Testis (tissue), 3 donors: Measurements from ENCODE around the gene RIMBP2. TPM values are rescaled to one million over a fixed set of nuclear protein-coding genes. Genes with fewer than 3 reads are reported as not detected.

ENCODE experiments used
- DNase-seq: peaks from one replicate; pipeline ENCODE4 v3.0.0-alpha.2; 2019
- H3K27ac ChIP-seq, 2 donors: fragments of 200-600 bp; sonication (generic); one replicate each; pipeline ENCODE4 v1.5.1; 2019
- H3K27me3 ChIP-seq: fragments of 200-600 bp; sonication (generic); one replicate; pipeline ENCODE4 v1.5.1; 2019
- H3K36me3 ChIP-seq: fragments of 200-600 bp; sonication (generic); one replicate; pipeline ENCODE4 v1.5.1; 2017; ENCODE audit warnings: low read depth; ENCODE audit errors: missing control alignments
- H3K4me1 ChIP-seq: fragments of 200-600 bp; sonication (generic); one replicate; pipeline ENCODE4 v1.5.1; 2019
- H3K4me3 ChIP-seq, 2 donors: fragments of 200-600 bp; sonication (generic); one replicate each; pipeline ENCODE4 v1.5.1; 2017 to 2019
- H3K9me3 ChIP-seq: fragments of 200-600 bp; sonication (generic); one replicate; pipeline ENCODE4 v1.5.1; 2017
- POLR2A ChIP-seq: fragments of 450-650 bp; IDR thresholded peaks from one replicate; pipeline ENCODE4 v1.6.1; 2017; ENCODE audit warnings: antibody characterized with exemption, mild to moderate bottlenecking, moderate library complexity
- WGBS, 2 donors: methylation state at CpG; one replicate each; pipeline ENCODE4 v1.1.5; 2018; 5-methylcytosine and 5-hydroxymethylcytosine counted together
- intact Hi-C: fragments of 100-400 bp; cut with DNase I; formaldehyde crosslinking; loops from one replicate; pipeline ENCODE4 v1.15.1; 2023; ENCODE audit warnings: low total_unique reads
- polyA plus RNA-seq: library from polyadenylated mRNA; stranded (reverse); fragments of 350-450 nt; fragmentation: Illumina TruSeq; extraction: RNeasy Lipid Tissue Mini Kit (QIAGEN cat#74804); gene quantifications from one replicate; pipeline ENCODE4 v1.2.3, GENCODE V29; 2014; ENCODE audit warnings: low read depth, low replicate concordance; ENCODE audit not compliant: insufficient read depth
- total RNA-seq, 2 donors: library from RNA; depleted of rRNA; stranded (reverse); fragments of >200 nt; gene quantifications; one replicate each; pipeline ENCODE4 v1.2.3, GENCODE V29; 2016
- TF ChIP-seq, protein P1 (sequence below), 3 experiments: fragments of 450-650 bp in 2 of 3; fragments of 200-600 bp in 1 of 3; sonication (generic) in 1 of 3; IDR thresholded peaks; one replicate each; pipeline ENCODE4 v1.5.1; 2016 to 2019; ENCODE audit warnings: antibody characterized with exemption in 3 of 3, mild to moderate bottlenecking in 2 of 3, moderate library complexity in 1 of 3

Gene RIMBP2
- total and polyA plus RNA-seq, 3 donors from 2014 or later: 8.0 to 10.0 (median 8.7) TPM

DNA sequence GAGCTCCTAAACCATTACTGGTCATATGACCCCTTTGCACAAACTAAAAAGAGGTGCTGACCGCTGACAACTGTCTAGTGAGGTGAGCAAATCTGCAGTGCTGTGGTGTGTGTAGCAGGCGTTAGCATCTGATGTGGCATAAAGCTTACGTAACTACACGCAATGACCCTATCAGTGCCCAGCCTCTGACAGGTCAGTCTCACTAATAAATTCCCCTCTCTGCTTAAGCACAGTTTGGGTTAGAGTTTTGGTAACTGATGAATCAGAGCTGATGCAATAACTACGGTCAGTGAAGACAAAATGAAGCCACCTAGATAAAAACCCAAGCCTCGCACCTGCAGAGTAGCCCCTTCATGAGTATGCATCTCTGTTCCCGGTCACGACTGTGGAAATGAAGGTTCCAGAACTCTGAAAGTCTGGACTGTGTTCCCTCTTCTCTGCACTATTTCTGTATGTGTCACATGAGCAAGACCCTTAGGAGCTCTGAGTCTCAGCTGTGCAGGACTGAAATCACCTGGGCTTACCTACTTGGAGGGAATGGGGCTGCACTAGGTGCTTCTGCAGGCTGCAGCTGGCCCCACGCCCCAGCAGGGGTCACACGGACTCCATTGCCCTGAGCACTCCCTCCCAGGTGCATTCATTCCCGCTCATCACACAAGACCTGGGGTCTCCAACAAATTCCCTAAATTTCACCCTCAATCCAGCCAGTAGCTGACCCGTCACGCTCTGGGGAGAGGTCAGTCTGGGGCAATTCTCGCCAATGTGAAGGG is 54.4 kb downstream of the RIMBP2 start:
- TF ChIP-seq POLR2A: no peak
- TF ChIP-seq, protein P1, sequence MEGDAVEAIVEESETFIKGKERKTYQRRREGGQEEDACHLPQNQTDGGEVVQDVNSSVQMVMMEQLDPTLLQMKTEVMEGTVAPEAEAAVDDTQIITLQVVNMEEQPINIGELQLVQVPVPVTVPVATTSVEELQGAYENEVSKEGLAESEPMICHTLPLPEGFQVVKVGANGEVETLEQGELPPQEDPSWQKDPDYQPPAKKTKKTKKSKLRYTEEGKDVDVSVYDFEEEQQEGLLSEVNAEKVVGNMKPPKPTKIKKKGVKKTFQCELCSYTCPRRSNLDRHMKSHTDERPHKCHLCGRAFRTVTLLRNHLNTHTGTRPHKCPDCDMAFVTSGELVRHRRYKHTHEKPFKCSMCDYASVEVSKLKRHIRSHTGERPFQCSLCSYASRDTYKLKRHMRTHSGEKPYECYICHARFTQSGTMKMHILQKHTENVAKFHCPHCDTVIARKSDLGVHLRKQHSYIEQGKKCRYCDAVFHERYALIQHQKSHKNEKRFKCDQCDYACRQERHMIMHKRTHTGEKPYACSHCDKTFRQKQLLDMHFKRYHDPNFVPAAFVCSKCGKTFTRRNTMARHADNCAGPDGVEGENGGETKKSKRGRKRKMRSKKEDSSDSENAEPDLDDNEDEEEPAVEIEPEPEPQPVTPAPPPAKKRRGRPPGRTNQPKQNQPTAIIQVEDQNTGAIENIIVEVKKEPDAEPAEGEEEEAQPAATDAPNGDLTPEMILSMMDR (IDR thresholded peaks at IDR 0.05): no peak
- Histone ChIP-seq H3K4me3 (no peak overlapping the region), H3K9me3 (no peaks in the 10 kb centered on the region), H3K27ac (no peak overlapping the region), H3K4me1 (no peaks in the 10 kb centered on the region), H3K27me3 (no peaks in the 10 kb centered on the region), H3K36me3 (no peaks in the 10 kb centered on the region)
- intact Hi-C loops: no loop called here
- WGBS, 2 donors: 83 to 91% methylated on average over 14 of the region's 14 CpGs
- DNase-seq: no peak

DNA sequence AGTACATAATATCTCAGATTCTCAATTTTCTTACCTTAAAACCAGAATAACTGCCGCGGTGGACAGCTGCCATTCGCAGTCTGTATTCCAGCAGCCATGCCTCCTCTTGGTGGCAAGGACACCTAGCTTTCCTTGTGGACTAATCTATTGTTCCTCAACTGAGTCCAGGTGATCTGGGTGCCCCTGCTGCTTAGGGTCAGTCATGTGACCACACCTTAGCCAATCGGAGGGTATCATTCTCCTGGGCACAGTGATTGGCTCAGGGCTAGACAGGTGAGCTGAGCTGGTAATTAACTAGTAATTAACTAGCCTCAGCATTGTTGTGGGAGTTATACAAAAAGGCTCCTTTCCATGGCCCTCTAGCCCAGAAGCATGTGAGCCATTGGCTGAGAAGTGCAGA is 55.0 kb downstream of the RIMBP2 start:
- no peak overlapping the region for H3K4me3 ChIP-seq
- 89 to 90% methylated on average over 4 of the region's 4 CpGs for WGBS, 2 donors
- no peak for DNase-seq
- no peaks in the 10 kb centered on the region for H3K9me3 ChIP-seq
- no peaks in the 10 kb centered on the region for H3K4me1 ChIP-seq
- no peak overlapping the region for H3K27ac ChIP-seq
- TF ChIP-seq, protein P1 (IDR thresholded peaks at IDR 0.05): no peak
- TF ChIP-seq POLR2A: no peak
- no peaks in the 10 kb centered on the region for H3K27me3 ChIP-seq
- H3K36me3 ChIP-seq: no peaks in the 10 kb centered on the region
- intact Hi-C loops: no loop called here

DNA sequence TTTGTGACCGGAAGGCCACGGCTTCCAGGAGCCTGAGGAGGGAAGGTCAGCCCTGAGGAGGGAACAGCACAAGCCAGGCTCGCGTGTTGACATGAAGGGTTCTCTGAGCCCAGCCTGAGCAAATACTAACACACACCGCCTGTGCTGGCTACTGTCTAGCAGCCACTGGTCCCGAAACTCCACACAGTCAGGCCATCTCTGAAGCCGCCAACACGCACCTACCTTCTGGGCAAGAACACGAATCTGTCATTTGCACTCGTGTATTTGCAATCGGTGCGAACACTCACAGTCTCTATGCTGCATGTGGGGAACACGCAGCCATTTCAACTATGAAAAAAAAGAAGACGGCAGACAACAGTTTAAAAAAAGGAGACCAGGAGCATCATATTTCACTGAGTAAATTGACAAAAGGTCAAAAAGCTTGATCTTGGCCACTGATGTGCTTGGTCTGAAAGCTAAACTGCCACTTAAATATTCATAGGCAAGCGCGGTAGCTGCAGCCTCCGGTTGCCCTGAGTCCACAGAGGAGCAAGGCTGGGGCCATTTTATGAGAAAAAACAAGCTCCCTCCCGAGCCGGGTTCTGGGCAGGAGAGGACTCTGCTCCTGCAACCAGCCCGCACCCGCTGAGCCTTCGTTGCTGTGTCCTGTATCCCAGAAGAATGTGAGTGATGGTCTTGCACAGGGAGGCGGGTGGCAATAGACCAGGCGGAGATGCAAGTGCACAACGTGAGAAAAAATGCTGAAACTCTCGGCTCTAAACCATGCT is 57.8 kb downstream of the RIMBP2 start:
- DNase-seq: no peak
- H3K4me3 ChIP-seq: peak overlapping the region in 1 of 2 donors; percentile 12
- intact Hi-C loops: no loop called here
- WGBS, 2 donors: 58 to 76% methylated on average over 20 to 26 of the region's 26 CpGs
- H3K9me3 ChIP-seq: no peaks in the 10 kb centered on the region
- no peaks in the 10 kb centered on the region for H3K4me1 ChIP-seq
- TF ChIP-seq, protein P1 (IDR thresholded peaks at IDR 0.05): no peak
- TF ChIP-seq POLR2A: no peak
- no peaks in the 10 kb centered on the region for H3K27me3 ChIP-seq
- H3K36me3 ChIP-seq: no peaks in the 10 kb centered on the region
- H3K27ac ChIP-seq: no peak overlapping the region

DNA sequence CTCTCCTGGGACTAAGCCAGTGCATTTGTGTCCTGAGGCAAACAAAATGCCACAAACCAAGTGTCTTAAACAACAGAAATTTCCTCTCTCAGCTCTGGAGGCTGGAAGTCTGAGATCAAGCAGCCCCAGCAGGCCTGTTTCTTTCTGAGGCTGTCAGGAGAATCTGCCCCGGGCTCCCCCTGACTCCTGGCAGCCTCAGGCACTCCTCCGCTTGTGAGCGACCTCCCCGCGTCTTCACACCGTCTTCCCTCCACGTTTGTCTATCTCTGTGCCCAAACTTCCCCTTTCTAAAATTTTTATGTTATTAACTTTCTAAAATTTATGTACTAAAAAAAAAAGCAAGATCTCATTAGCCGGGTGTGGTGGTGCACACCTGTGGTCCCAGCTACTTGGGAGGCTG is 59.7 kb downstream of the RIMBP2 start:
- 71 to 76% methylated on average over 8 of the region's 8 CpGs for WGBS, 2 donors
- no peak for DNase-seq

More for the DNA sequence above, 59.7 kb downstream of the RIMBP2 start:
- Histone ChIP-seq H3K9me3 (no peaks in the 10 kb centered on the region), H3K27me3 (no peaks in the 10 kb centered on the region), H3K36me3 (no peaks in the 10 kb centered on the region), H3K4me1 (no peaks in the 10 kb centered on the region), H3K27ac (no peak overlapping the region), H3K4me3 (no peak overlapping the region)
- intact Hi-C loops: no loop called here
- TF ChIP-seq, protein P1 (IDR thresholded peaks at IDR 0.05): no peak
- no peak for TF ChIP-seq POLR2A
